SU-DHL-6 (cell line): ENCODE data around the gene ASPA.

Experiments
- EZH2phosphoT487 ChIP-seq: fragments of 200-600 bp; sonication (generic), shearing (Covaris generic); conservative IDR thresholded peaks from 2 replicates; pipeline ENCODE4 v1.6.1; 2018; ENCODE audit warnings: mild to moderate bottlenecking, antibody characterized with exemption, low read length, moderate library complexity, mixed read lengths
- TF ChIP-seq, protein P1 (sequence below): fragments of 200-600 bp; sonication (generic); IDR thresholded peaks from one replicate; pipeline ENCODE4 v1.5.1; 2017; ENCODE audit warnings: antibody characterized with exemption, mild to moderate bottlenecking, low read length, moderate library complexity; ENCODE audit not compliant: insufficient read depth, poor library complexity, severe bottlenecking

DNA sequence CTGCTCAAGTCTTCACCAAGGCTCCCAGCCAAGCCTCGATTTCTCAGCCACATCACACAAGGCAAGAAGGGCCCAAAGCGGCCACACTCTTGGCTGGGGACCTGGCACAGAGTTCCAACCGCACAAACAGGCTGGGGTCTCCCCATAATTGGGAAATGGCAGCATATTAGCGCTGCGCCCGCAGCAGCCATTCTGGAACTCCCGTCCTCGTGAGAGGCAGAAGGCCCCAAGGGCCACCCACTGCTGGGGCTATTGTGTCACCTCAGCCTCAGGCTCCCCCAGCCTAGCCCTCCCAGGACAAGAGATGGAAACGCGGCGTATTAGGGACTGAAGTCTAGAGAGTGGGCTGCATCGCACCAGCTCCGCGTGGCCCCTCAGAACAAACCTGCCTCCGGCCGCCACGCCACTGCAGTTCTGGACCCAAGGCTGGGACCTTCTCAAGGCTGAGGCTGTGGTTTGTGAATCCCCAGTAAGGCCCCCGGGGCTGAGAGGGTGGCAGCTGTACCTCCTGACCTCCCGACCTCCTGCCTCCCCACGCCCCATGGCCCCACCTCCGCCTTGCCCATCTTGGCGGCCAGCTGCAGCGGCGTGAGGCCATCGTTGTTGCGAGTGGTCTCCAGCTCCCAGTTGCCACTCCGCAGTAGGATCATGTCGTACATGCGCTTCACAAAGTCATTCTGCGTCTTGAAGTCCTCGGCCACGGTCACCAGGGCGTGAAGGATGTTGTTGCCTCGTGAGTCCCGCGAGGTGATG, 56.5 kb downstream of the ASPA start:
- TF ChIP-seq, protein P1, sequence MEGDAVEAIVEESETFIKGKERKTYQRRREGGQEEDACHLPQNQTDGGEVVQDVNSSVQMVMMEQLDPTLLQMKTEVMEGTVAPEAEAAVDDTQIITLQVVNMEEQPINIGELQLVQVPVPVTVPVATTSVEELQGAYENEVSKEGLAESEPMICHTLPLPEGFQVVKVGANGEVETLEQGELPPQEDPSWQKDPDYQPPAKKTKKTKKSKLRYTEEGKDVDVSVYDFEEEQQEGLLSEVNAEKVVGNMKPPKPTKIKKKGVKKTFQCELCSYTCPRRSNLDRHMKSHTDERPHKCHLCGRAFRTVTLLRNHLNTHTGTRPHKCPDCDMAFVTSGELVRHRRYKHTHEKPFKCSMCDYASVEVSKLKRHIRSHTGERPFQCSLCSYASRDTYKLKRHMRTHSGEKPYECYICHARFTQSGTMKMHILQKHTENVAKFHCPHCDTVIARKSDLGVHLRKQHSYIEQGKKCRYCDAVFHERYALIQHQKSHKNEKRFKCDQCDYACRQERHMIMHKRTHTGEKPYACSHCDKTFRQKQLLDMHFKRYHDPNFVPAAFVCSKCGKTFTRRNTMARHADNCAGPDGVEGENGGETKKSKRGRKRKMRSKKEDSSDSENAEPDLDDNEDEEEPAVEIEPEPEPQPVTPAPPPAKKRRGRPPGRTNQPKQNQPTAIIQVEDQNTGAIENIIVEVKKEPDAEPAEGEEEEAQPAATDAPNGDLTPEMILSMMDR = no peak
- TF ChIP-seq EZH2phosphoT487 = no peak
